ENCODE results near the gene NDUFB7.

Gene NDUFB7

GRCh38 chr19:14561249-14561648 lies 10.6 kb downstream of the NDUFB7 start:
- Histone ChIP-seq H3K27me3 (ENCODE audit: insufficient read depth, low read length) (no peaks in the 10 kb centered on the region), H3K4me3 (ENCODE audit: low read depth, low read length) (no peak overlapping the region), H2BK5ac (ENCODE audit: low read depth, low read length, poor library complexity) (peak overlapping the region; percentile 56), H4K8ac (ENCODE audit: low read depth, low read length) (peak overlapping the region; percentile 62), H2AFZ (ENCODE audit: insufficient read depth, low read length, poor library complexity) (no peak overlapping the region), H3K27ac (ENCODE audit: low read depth, low read length) (no peak overlapping the region), H3K36me3 (ENCODE audit: control insufficient read depth in 1 of 2, insufficient read depth in 2 of 2, low read length in 2 of 2) (peaks cover 22 to 27% of the 10 kb centered on the region in 2 experiments), H3K79me1 (ENCODE audit: low read length) (no peaks in the 10 kb centered on the region), H3K14ac (ENCODE audit: low read length) (no peak overlapping the region), H3K9me3 (ENCODE audit: insufficient read depth, low read depth, low read length) (no peaks in the 10 kb centered on the region), H3K9ac (ENCODE audit: low read length) (peak overlapping the region; percentile 9), H3K4me2 (ENCODE audit: low read length) (peak overlapping the region; percentile 7), H3K18ac (ENCODE audit: low read length) (no peak overlapping the region), H4K91ac (ENCODE audit: low read depth, low read length) (peak overlapping the region; percentile 50), H3K79me2 (ENCODE audit: control insufficient read depth, insufficient read depth, low read length, poor library complexity) (peaks cover 4% of the 10 kb centered on the region), H3K23ac (ENCODE audit: low read length) (no peak overlapping the region), H3K4me1 (ENCODE audit: control insufficient read depth in 1 of 2, insufficient read depth in 2 of 2, low read length in 2 of 2) (peaks cover 9 to 12% of the 10 kb centered on the region in 2 experiments), H4K12ac (ENCODE audit: low read depth, low read length) (no peak overlapping the region), H2AK5ac (ENCODE audit: low read length) (no peak overlapping the region), H2BK12ac (ENCODE audit: low read length) (no peak overlapping the region), H3K4ac (ENCODE audit: low read depth, low read length) (no peak overlapping the region), H2BK120ac (ENCODE audit: insufficient read depth, low read length, poor library complexity) (no peak overlapping the region)
- WGBS (ENCODE audit: extremely low coverage, insufficient coverage, insufficient read length): no CpG with 5 or more reads among the region's 8 CpGs
- DNase-seq: no peak

GRCh38 chr19:14560776-14561108 lies 11.1 kb downstream of the NDUFB7 start:
- no peak overlapping the region for H3K4me3 ChIP-seq (ENCODE audit: low read depth, low read length)
- H2AFZ ChIP-seq (ENCODE audit: insufficient read depth, low read length, poor library complexity): no peak overlapping the region
- peaks cover 12 to 13% of the 10 kb centered on the region in 2 experiments for H3K4me1 ChIP-seq (ENCODE audit: control insufficient read depth in 1 of 2, insufficient read depth in 2 of 2, low read length in 2 of 2)
- peaks cover 17 to 22% of the 10 kb centered on the region in 2 experiments for H3K36me3 ChIP-seq (ENCODE audit: control insufficient read depth in 1 of 2, insufficient read depth in 2 of 2, low read length in 2 of 2)
- no peak overlapping the region for H3K18ac ChIP-seq (ENCODE audit: low read length)
- no peaks in the 10 kb centered on the region for H3K79me1 ChIP-seq (ENCODE audit: low read length)
- no peak overlapping the region for H3K27ac ChIP-seq (ENCODE audit: low read depth, low read length)
- peaks cover 4% of the 10 kb centered on the region for H3K79me2 ChIP-seq (ENCODE audit: control insufficient read depth, insufficient read depth, low read length, poor library complexity)
- no peak overlapping the region for H3K23ac ChIP-seq (ENCODE audit: low read length)
- H3K4me2 ChIP-seq (ENCODE audit: low read length): no peak overlapping the region
- no peak for DNase-seq
- no peak overlapping the region for H2AK5ac ChIP-seq (ENCODE audit: low read length)
- no peak overlapping the region for H2BK5ac ChIP-seq (ENCODE audit: low read depth, low read length, poor library complexity)
- no peak overlapping the region for H3K9ac ChIP-seq (ENCODE audit: low read length)
- H4K12ac ChIP-seq (ENCODE audit: low read depth, low read length): no peak overlapping the region
- no peaks in the 10 kb centered on the region for H3K27me3 ChIP-seq (ENCODE audit: insufficient read depth, low read length)
- no peak overlapping the region for H2BK120ac ChIP-seq (ENCODE audit: insufficient read depth, low read length, poor library complexity)
- no peaks in the 10 kb centered on the region for H3K9me3 ChIP-seq (ENCODE audit: insufficient read depth, low read depth, low read length)
- H4K8ac ChIP-seq (ENCODE audit: low read depth, low read length): no peak overlapping the region
- no peak overlapping the region for H3K4ac ChIP-seq (ENCODE audit: low read depth, low read length)
- no CpG with 5 or more reads among the region's 6 CpGs for WGBS (ENCODE audit: extremely low coverage, insufficient coverage, insufficient read length)
- no peak overlapping the region for H4K91ac ChIP-seq (ENCODE audit: low read depth, low read length)
- H3K14ac ChIP-seq (ENCODE audit: low read length): no peak overlapping the region
- no peak overlapping the region for H2BK12ac ChIP-seq (ENCODE audit: low read length)

- no peak overlapping the region for H4K12ac ChIP-seq (ENCODE audit: low read depth, low read length)
- no peaks in the 10 kb centered on the region for H3K27me3 ChIP-seq (ENCODE audit: insufficient read depth, low read length)
- no peaks in the 10 kb centered on the region for H3K79me1 ChIP-seq (ENCODE audit: low read length)
- no peak overlapping the region for H2BK120ac ChIP-seq (ENCODE audit: insufficient read depth, low read length, poor library complexity)
- no peak overlapping the region for H3K18ac ChIP-seq (ENCODE audit: low read length)
- H3K79me2 ChIP-seq (ENCODE audit: control insufficient read depth, insufficient read depth, low read length, poor library complexity): peaks cover 4% of the 10 kb centered on the region
- H3K9me3 ChIP-seq (ENCODE audit: insufficient read depth, low read depth, low read length): no peaks in the 10 kb centered on the region
- no peak overlapping the region for H3K4ac ChIP-seq (ENCODE audit: low read depth, low read length)
- no peak overlapping the region for H2BK5ac ChIP-seq (ENCODE audit: low read depth, low read length, poor library complexity)
- no peak overlapping the region for H3K4me3 ChIP-seq (ENCODE audit: low read depth, low read length)
- H3K27ac ChIP-seq (ENCODE audit: low read depth, low read length): no peak overlapping the region
- no peak overlapping the region for H2AK5ac ChIP-seq (ENCODE audit: low read length)
- H3K4me2 ChIP-seq (ENCODE audit: low read length): no peak overlapping the region
- H4K8ac ChIP-seq (ENCODE audit: low read depth, low read length): no peak overlapping the region
- no peak overlapping the region for H3K9ac ChIP-seq (ENCODE audit: low read length)
- no peak overlapping the region for H4K91ac ChIP-seq (ENCODE audit: low read depth, low read length)
- no peak overlapping the region for H2BK12ac ChIP-seq (ENCODE audit: low read length)
- H3K36me3 ChIP-seq (ENCODE audit: control insufficient read depth in 1 of 2, insufficient read depth in 2 of 2, low read length in 2 of 2): peaks cover 13 to 17% of the 10 kb centered on the region in 2 experiments
- no CpG with 5 or more reads among the region's 28 CpGs for WGBS (ENCODE audit: extremely low coverage, insufficient coverage, insufficient read length)
- no peak for DNase-seq
- H3K14ac ChIP-seq (ENCODE audit: low read length): no peak overlapping the region
- no peak overlapping the region for H3K23ac ChIP-seq (ENCODE audit: low read length)
- H3K4me1 ChIP-seq (ENCODE audit: control insufficient read depth in 1 of 2, insufficient read depth in 2 of 2, low read length in 2 of 2): peaks cover 12 to 14% of the 10 kb centered on the region in 2 experiments
- no peak overlapping the region for H2AFZ ChIP-seq (ENCODE audit: insufficient read depth, low read length, poor library complexity)
Observed at GRCh38 chr19:14559916-14560775, 11.7 kb downstream of the NDUFB7 start.

- no peak for DNase-seq
- H3K9me3 ChIP-seq (ENCODE audit: insufficient read depth, low read depth, low read length): no peaks in the 10 kb centered on the region
- no peak overlapping the region for H3K9ac ChIP-seq (ENCODE audit: low read length)
- no peak overlapping the region for H2BK5ac ChIP-seq (ENCODE audit: low read depth, low read length, poor library complexity)
- H2AFZ ChIP-seq (ENCODE audit: insufficient read depth, low read length, poor library complexity): no peak overlapping the region
- no peak overlapping the region for H2AK5ac ChIP-seq (ENCODE audit: low read length)
- no peak overlapping the region for H3K18ac ChIP-seq (ENCODE audit: low read length)
- H4K91ac ChIP-seq (ENCODE audit: low read depth, low read length): no peak overlapping the region
- no CpG with 5 or more reads among the region's 23 CpGs for WGBS (ENCODE audit: extremely low coverage, insufficient coverage, insufficient read length)
- H4K12ac ChIP-seq (ENCODE audit: low read depth, low read length): no peak overlapping the region
- H3K4me1 ChIP-seq (ENCODE audit: control insufficient read depth in 1 of 2, insufficient read depth in 2 of 2, low read length in 2 of 2): peaks cover 15 to 26% of the 10 kb centered on the region in 2 experiments
- no peak overlapping the region for H4K8ac ChIP-seq (ENCODE audit: low read depth, low read length)
- no peaks in the 10 kb centered on the region for H3K27me3 ChIP-seq (ENCODE audit: insufficient read depth, low read length)
- H2BK12ac ChIP-seq (ENCODE audit: low read length): no peak overlapping the region
- H3K4ac ChIP-seq (ENCODE audit: low read depth, low read length): no peak overlapping the region
- H3K4me2 ChIP-seq (ENCODE audit: low read length): no peak overlapping the region
- H3K79me2 ChIP-seq (ENCODE audit: control insufficient read depth, insufficient read depth, low read length, poor library complexity): peaks cover 4% of the 10 kb centered on the region
- H3K79me1 ChIP-seq (ENCODE audit: low read length): no peaks in the 10 kb centered on the region
- H2BK120ac ChIP-seq (ENCODE audit: insufficient read depth, low read length, poor library complexity): no peak overlapping the region
- H3K23ac ChIP-seq (ENCODE audit: low read length): no peak overlapping the region
- no peak overlapping the region for H3K14ac ChIP-seq (ENCODE audit: low read length)
- no peak overlapping the region for H3K27ac ChIP-seq (ENCODE audit: low read depth, low read length)
- H3K36me3 ChIP-seq (ENCODE audit: control insufficient read depth in 1 of 2, insufficient read depth in 2 of 2, low read length in 2 of 2): peaks cover 3 to 5% of the 10 kb centered on the region in 2 experiments
- H3K4me3 ChIP-seq (ENCODE audit: low read depth, low read length): no peak overlapping the region
Observed at GRCh38 chr19:14558370-14559066, 13.3 kb downstream of the NDUFB7 start.
